Tibial artery (tissue), 4 donors: ENCODE data around the gene CTDNEP1.

Experiments
- DNase-seq, 2 donors: peaks; one replicate each; pipeline ENCODE4 v3.0.0-alpha.2; 2019
- H3K27ac ChIP-seq, 2 donors: fragments of 200-600 bp; sonication (generic) in 1 of 2; 1 replicate in 1 of 2; 2 replicates in 1 of 2; pipeline ENCODE4 v1.5.1; 2018 to 2019; ENCODE audit warnings: mild to moderate bottlenecking in 1 of 2
- H3K27me3 ChIP-seq, 2 donors: fragments of 200-600 bp; sonication (generic) in 1 of 2; one replicate each; pipeline versions ENCODE4 v1.5.1 to v1.6.0; 2016 to 2019
- H3K36me3 ChIP-seq, 3 donors: fragments of 200-600 bp; sonication (generic) in 2 of 3; one replicate each; pipeline ENCODE4 v1.5.1; 2016 to 2019; ENCODE audit warnings: mild to moderate bottlenecking in 2 of 3
- H3K4me1 ChIP-seq, 4 donors: fragments of 200-600 bp; sonication (generic) in 2 of 4; 1 replicate in 3 of 4; 2 replicates in 1 of 4; pipeline ENCODE4 v1.5.1; 2016 to 2019
- H3K4me3 ChIP-seq, 2 donors: fragments of 200-600 bp; sonication (generic) in 1 of 2; 1 replicate in 1 of 2; 2 replicates in 1 of 2; pipeline ENCODE4 v1.5.1; 2018 to 2019; ENCODE audit warnings: mild to moderate bottlenecking in 2 of 2
- H3K9me3 ChIP-seq, 3 donors: fragments of 200-600 bp; sonication (generic) in 1 of 3; one replicate each; pipeline ENCODE4 v1.5.1; 2016 to 2019
- intact Hi-C: fragments of 100-400 bp; cut with DNase I; formaldehyde crosslinking; loops from one replicate; pipeline ENCODE4 v1.15.0; 2023; ENCODE audit warnings: low total_unique reads
- TF ChIP-seq, protein P1 (sequence below), 2 experiments: fragments of 200-600 bp in 1 of 2; fragments of 450-650 bp in 1 of 2; IDR thresholded peaks; one replicate each; pipeline ENCODE4 v1.5.1; 2017 to 2019; ENCODE audit warnings: antibody characterized with exemption in 2 of 2, mild to moderate bottlenecking in 1 of 2, moderate library complexity in 1 of 2

CTDNEP1 gene

DNA sequence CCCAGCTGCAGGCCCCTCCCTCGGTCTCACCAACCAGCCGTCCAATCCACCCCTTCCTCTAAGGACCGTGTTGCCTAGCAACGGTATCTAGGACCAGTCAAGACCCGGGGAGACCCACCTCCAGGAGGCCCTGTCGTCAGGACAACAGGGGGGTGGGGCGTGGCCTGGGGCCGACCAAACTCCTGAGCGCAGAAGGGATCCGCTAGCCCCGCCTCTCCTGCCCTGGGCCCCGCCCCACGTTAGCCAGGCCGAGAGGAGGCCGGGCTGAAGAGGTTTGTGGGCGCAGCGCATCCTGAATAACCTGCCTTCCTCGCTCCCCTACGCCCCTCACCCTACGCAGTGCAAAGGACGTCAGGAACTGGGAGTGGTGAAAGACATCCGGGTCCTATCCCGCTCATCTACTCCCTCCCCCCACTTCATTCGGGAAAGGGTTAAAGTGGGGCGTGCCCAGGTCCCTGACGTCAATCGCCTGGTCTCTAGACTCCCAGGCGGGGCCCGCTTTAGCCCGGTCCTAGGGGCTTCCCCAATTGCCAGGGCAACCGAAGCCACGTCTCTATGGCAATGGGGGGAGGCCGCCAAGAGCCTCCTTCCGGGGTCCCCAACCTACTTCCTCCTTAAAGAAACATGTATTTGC, 46.6 kb downstream of the CTDNEP1 start:
- intact Hi-C loops: no loop called here
- Histone ChIP-seq H3K4me3 (peak overlapping the region; percentile 53 to 54), H3K9me3 (no peaks in the 10 kb centered on the region), H3K36me3 (peaks cover 0 to 24% (median 22%) of the 10 kb centered on the region in 3 donors), H3K27me3 (peaks cover 0 to 22% of the 10 kb centered on the region in 2 donors), H3K27ac (peak overlapping the region; percentile 56 to 58), H3K4me1 (peaks cover 0 to 18% (median 8%) of the 10 kb centered on the region in 4 donors)
- TF ChIP-seq, protein P1, sequence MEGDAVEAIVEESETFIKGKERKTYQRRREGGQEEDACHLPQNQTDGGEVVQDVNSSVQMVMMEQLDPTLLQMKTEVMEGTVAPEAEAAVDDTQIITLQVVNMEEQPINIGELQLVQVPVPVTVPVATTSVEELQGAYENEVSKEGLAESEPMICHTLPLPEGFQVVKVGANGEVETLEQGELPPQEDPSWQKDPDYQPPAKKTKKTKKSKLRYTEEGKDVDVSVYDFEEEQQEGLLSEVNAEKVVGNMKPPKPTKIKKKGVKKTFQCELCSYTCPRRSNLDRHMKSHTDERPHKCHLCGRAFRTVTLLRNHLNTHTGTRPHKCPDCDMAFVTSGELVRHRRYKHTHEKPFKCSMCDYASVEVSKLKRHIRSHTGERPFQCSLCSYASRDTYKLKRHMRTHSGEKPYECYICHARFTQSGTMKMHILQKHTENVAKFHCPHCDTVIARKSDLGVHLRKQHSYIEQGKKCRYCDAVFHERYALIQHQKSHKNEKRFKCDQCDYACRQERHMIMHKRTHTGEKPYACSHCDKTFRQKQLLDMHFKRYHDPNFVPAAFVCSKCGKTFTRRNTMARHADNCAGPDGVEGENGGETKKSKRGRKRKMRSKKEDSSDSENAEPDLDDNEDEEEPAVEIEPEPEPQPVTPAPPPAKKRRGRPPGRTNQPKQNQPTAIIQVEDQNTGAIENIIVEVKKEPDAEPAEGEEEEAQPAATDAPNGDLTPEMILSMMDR (IDR thresholded peaks at IDR 0.05): no peak
- DNase-seq: peak; percentile 83 to 89

DNA sequence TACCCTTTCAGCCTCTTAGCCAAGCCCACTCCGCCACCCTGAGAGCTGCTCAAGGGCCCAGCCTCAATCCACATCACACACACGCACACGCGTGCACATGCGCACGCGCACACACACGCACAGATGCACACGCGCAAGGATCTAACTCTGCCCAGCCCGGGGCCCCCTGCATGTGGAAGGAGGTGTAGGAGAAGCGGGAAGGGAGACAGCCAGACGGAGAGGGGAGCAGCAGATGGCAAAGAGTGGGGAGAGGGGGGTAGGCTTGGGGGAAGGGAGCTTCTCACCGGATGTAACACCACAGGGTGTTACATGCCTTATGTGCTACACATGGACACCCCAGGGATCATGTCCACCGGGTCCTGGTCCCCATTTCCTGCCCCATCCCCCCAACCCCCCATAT, 47.2 kb downstream of the CTDNEP1 start:
- DNase-seq: no peak
- peak overlapping the region; percentile 56 to 58 for H3K27ac ChIP-seq
- peaks cover 0 to 22% of the 10 kb centered on the region in 2 donors for H3K27me3 ChIP-seq
- intact Hi-C loops: no loop called here
- H3K4me1 ChIP-seq: peaks cover 0 to 18% (median 8%) of the 10 kb centered on the region in 4 donors
- H3K4me3 ChIP-seq: peak overlapping the region; percentile 53 to 54
- TF ChIP-seq, protein P1 (IDR thresholded peaks at IDR 0.05): no peak
- H3K36me3 ChIP-seq: peaks cover 0 to 24% (median 22%) of the 10 kb centered on the region in 3 donors
- no peaks in the 10 kb centered on the region for H3K9me3 ChIP-seq

DNA sequence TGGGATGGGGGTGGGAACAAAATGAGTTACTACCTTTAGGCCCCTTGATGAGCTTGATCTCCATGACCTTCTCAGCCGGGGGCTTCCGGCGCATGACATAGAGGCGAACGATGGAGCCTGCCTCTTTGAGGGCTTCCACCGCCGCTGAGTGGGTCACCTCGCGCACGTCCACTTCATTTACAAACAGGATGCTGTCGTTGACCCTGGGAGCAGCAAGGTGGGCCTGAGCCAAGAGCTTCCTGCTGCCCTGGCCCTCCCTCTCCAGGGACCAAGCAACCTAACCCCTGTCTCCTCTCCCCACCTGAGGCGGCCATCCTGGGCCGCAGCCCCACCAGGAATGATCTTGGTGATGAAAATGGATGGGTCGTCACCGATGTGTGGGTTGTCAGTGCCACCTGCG, 48.1 kb downstream of the CTDNEP1 start:
- no peak for DNase-seq
- Histone ChIP-seq H3K36me3 (peaks cover 0 to 24% (median 22%) of the 10 kb centered on the region in 3 donors), H3K4me3 (no peak overlapping the region), H3K27me3 (peaks cover 0 to 13% of the 10 kb centered on the region in 2 donors), H3K27ac (no peak overlapping the region), H3K4me1 (peaks cover 0 to 18% (median 8%) of the 10 kb centered on the region in 4 donors), H3K9me3 (no peaks in the 10 kb centered on the region)
- intact Hi-C loops: no loop called here
- TF ChIP-seq, protein P1 (IDR thresholded peaks at IDR 0.05): no peak

DNA sequence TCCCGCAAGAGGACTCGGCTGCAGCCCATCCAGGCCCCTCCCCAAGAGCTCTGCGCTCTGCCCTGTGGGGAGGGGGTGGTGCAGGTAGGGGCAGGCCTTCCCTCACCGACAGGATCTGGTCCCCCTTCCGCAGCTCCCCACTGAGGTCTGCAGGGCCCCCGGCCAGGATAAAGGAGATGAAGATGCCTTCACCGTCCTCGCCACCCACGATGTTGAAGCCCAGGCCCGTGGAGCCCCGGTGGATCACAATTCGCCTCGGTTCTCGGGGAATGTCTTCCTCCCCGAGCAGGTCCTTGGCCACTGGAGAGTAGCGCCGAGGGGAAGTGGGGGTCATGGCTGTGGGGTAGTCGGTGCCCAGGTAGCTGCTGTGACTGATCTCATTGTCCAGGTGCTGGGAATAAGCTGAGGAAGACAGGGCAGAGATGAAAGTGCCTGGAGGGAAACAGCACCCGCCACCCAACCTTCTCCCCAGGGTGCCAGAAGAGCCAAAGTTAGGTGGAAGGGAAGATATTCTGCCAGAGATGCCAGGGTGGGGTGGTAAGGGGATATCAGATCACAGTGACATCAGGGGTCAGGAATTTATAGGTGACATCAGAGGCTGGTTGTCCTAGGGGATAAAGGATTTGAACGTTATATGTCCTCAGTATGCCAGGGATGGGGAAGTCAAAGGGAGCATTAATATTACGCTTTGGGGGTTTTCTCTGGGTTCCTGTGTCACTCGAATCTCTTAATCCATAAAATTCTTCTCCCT, 54.7 kb downstream of the CTDNEP1 start:
- no peak overlapping the region for H3K4me3 ChIP-seq
- no peak for DNase-seq
- H3K9me3 ChIP-seq: no peaks in the 10 kb centered on the region
- no peaks in the 10 kb centered on the region for H3K27me3 ChIP-seq
- no peaks in the 10 kb centered on the region for H3K4me1 ChIP-seq
- TF ChIP-seq, protein P1 (IDR thresholded peaks at IDR 0.05): no peak
- H3K27ac ChIP-seq: no peak overlapping the region
- H3K36me3 ChIP-seq: peaks cover 0 to 49% (median 37%) of the 10 kb centered on the region in 3 donors
- intact Hi-C loops: no loop called here

DNA sequence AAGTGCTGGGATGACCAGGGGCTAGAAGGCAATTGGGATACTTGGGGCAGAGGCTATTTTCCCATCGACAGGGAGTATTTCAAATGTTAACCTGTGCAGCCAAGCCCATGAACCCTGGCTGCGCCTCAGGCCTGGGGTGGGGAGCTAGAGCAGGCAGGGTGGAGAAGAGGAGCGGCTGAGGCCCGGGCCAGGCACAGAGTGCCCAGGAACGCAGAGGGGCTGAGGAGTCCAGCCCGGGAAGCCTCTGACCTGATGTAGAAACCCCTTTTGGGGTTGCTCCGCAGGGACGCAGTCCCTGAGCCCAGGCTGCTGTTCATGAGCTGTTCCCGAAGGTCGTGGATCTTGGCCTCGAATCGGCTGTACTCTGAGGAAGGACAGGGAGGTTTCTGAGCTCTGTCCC, 55.6 kb downstream of the CTDNEP1 start:
- no peak for DNase-seq
- H3K27me3 ChIP-seq: no peaks in the 10 kb centered on the region
- peaks cover 0 to 45% (median 33%) of the 10 kb centered on the region in 3 donors for H3K36me3 ChIP-seq
- intact Hi-C loops: no loop called here
- no peaks in the 10 kb centered on the region for H3K9me3 ChIP-seq
- no peaks in the 10 kb centered on the region for H3K4me1 ChIP-seq
- no peak overlapping the region for H3K27ac ChIP-seq
- H3K4me3 ChIP-seq: no peak overlapping the region
- TF ChIP-seq, protein P1 (IDR thresholded peaks at IDR 0.05): no peak
